ENCODE measurements around the gene DISC1. TPM values are rescaled to one million over a fixed set of nuclear protein-coding genes. Genes with fewer than 3 reads are reported as not detected.

The DISC1 gene
- total RNA-seq, 1 donor: 21.0 TPM

- DNase-seq (ENCODE audit: low read depth in 2 of 3, low spot score in 2 of 3): no peak
Measured at GRCh38 chr1:232017759-232018158, 391.2 kb downstream of the DISC1 start.

- DNase-seq (ENCODE audit: low read depth in 2 of 3, low spot score in 2 of 3): no peak
Measured at GRCh38 chr1:232018231-232019025, 391.8 kb downstream of the DISC1 start.

- DNase-seq (ENCODE audit: low read depth in 2 of 3, low spot score in 2 of 3): no peak
Measured at GRCh38 chr1:232019026-232019340, 392.4 kb downstream of the DISC1 start.

- no peak for DNase-seq (ENCODE audit: low read depth in 2 of 3, low spot score in 2 of 3)
Measured at GRCh38 chr1:232020352-232020751, 393.8 kb downstream of the DISC1 start.

GRCh38 chr1:232029315-232029714 is 402.7 kb downstream of the DISC1 start:
- DNase-seq (ENCODE audit: low read depth in 2 of 3, low spot score in 2 of 3): no peak

GRCh38 chr1:232031156-232031555 is 404.6 kb downstream of the DISC1 start:
- DNase-seq (ENCODE audit: low read depth in 2 of 3, low spot score in 2 of 3): no peak

GRCh38 chr1:232033285-232033684 is 406.7 kb downstream of the DISC1 start:
- no peak for DNase-seq (ENCODE audit: low read depth in 2 of 3, low spot score in 2 of 3)

- no peak for DNase-seq (ENCODE audit: low read depth in 2 of 3, low spot score in 2 of 3)
Measured at GRCh38 chr1:232034556-232034955, 408.0 kb downstream of the DISC1 start.

- DNase-seq (ENCODE audit: low read depth in 2 of 3, low spot score in 2 of 3): no peak
Measured at GRCh38 chr1:232036181-232036933, 409.8 kb downstream of the DISC1 start.

- no peak for DNase-seq (ENCODE audit: low read depth in 2 of 3, low spot score in 2 of 3)
Measured at GRCh38 chr1:232037774-232038388, 411.3 kb downstream of the DISC1 start.

GRCh38 chr1:232038706-232039677 is 412.4 kb downstream of the DISC1 start:
- DNase-seq (ENCODE audit: low read depth in 2 of 3, low spot score in 2 of 3): no peak

GRCh38 chr1:232040260-232040659 is 413.7 kb downstream of the DISC1 start:
- no peak for DNase-seq (ENCODE audit: low read depth in 2 of 3, low spot score in 2 of 3)

GRCh38 chr1:232044728-232045127 is 418.1 kb downstream of the DISC1 start:
- DNase-seq (ENCODE audit: low read depth in 2 of 3, low spot score in 2 of 3): no peak

GRCh38 chr1:232045139-232045994 is 418.8 kb downstream of the DISC1 start:
- DNase-seq (ENCODE audit: low read depth in 2 of 3, low spot score in 2 of 3): no peak

- DNase-seq (ENCODE audit: low read depth in 2 of 3, low spot score in 2 of 3): no peak
Measured at GRCh38 chr1:232046451-232047306, 420.1 kb downstream of the DISC1 start.

GRCh38 chr1:232047473-232047872 is 420.9 kb downstream of the DISC1 start:
- no peak for DNase-seq (ENCODE audit: low read depth in 2 of 3, low spot score in 2 of 3)

GRCh38 chr1:232048481-232048880 is 421.9 kb downstream of the DISC1 start:
- DNase-seq (ENCODE audit: low read depth in 2 of 3, low spot score in 2 of 3): no peak

- DNase-seq (ENCODE audit: low read depth in 2 of 3, low spot score in 2 of 3): no peak
Measured at GRCh38 chr1:232049335-232049734, 422.7 kb downstream of the DISC1 start.
